HEK293 (cell line): ENCODE measurements around the gene STOML1.

ENCODE experiments used
- CTCF ChIA-PET: fragments of 350-600 bp; formaldehyde crosslinking; extraction: SDS; loops from one replicate; lab custom pipeline; 2021; ENCODE audit warnings: antibody characterized with exemption; lab: Yijun Ruan, JAX
- POLR2A ChIA-PET: fragments of 300-600 bp; formaldehyde crosslinking; extraction: SDS; loops from one replicate; lab custom pipeline; 2020; ENCODE audit warnings: antibody characterized with exemption, inconsistent platforms; lab: Yijun Ruan, JAX
- H3K27ac ChIP-seq: fragments of 200-500 bp; sonication (Bioruptor generic); 2 replicates; pipeline ENCODE4 v1.5.1; 2014; ENCODE audit warnings: low read depth, low read length, control low read depth, inconsistent platforms; ENCODE audit errors: extremely low read depth
- H3K36me3 ChIP-seq, 2 experiments: fragments of 200-500 bp in 1 of 2; sonication (Bioruptor generic) in 1 of 2; 1 replicate in 1 of 2; 2 replicates in 1 of 2; pipeline ENCODE4 v1.5.1; 2014 to 2017; ENCODE audit warnings: inconsistent platforms in 2 of 2, low read length in 2 of 2; ENCODE audit not compliant: control insufficient read depth in 2 of 2, insufficient read depth in 1 of 2
- H3K4me1 ChIP-seq: fragments of 200-500 bp; sonication (Bioruptor generic); 2 replicates; pipeline ENCODE4 v1.5.1; 2014; ENCODE audit warnings: mild to moderate bottlenecking, low read length, inconsistent platforms; ENCODE audit not compliant: control insufficient read depth, insufficient read depth
- H3K4me3 ChIP-seq: 2 replicates; pipeline ENCODE4 v1.5.1; 2011; ENCODE audit warnings: low read depth, mild to moderate bottlenecking, control low read depth, low read length, moderate library complexity
- H3K9me3 ChIP-seq: fragments of 200-500 bp; sonication (Bioruptor generic); 2 replicates; pipeline ENCODE4 v1.5.1; 2014; ENCODE audit warnings: low read depth, low read length, inconsistent platforms; ENCODE audit not compliant: control insufficient read depth, insufficient read depth
- BCL11A ChIP-seq: fragments of 450-650 bp; formaldehyde crosslinking; IDR thresholded peaks from 2 replicates; pipeline ENCODE4 v1.5.1; 2016; ENCODE audit warnings: low read depth, missing biosample characterization, missing genetic modification characterization
- GLIS1 ChIP-seq: fragments of 450-650 bp; formaldehyde crosslinking; IDR thresholded peaks from 2 replicates; pipeline ENCODE4 v1.5.1; 2016; ENCODE audit warnings: missing biosample characterization, missing genetic modification characterization
- GLIS2 ChIP-seq: fragments of 450-650 bp; formaldehyde crosslinking; IDR thresholded peaks from 2 replicates; pipeline ENCODE4 v1.5.1; 2016; ENCODE audit warnings: missing biosample characterization, missing genetic modification characterization
- PATZ1 ChIP-seq: fragments of 450-650 bp; formaldehyde crosslinking; IDR thresholded peaks from 2 replicates; pipeline ENCODE4 v1.5.1; 2016; ENCODE audit warnings: missing biosample characterization, missing genetic modification characterization
- PRDM10 ChIP-seq: fragments of 450-650 bp; formaldehyde crosslinking; IDR thresholded peaks from 2 replicates; pipeline ENCODE4 v1.5.1; 2016; ENCODE audit warnings: missing biosample characterization, missing genetic modification characterization
- PRDM2 ChIP-seq: fragments of 450-650 bp; formaldehyde crosslinking; IDR thresholded peaks from 2 replicates; pipeline ENCODE4 v1.5.1; 2016; ENCODE audit warnings: missing biosample characterization, missing genetic modification characterization, borderline replicate concordance
- ZBTB10 ChIP-seq: fragments of 450-650 bp; formaldehyde crosslinking; IDR thresholded peaks from 2 replicates; pipeline ENCODE4 v1.5.1; 2016; ENCODE audit warnings: missing biosample characterization, missing genetic modification characterization
- ZBTB17 ChIP-seq: fragments of 450-650 bp; formaldehyde crosslinking; IDR thresholded peaks from 2 replicates; pipeline ENCODE4 v1.5.1; 2016; ENCODE audit warnings: missing biosample characterization, missing genetic modification characterization
- ZNF2 ChIP-seq: fragments of 450-650 bp; formaldehyde crosslinking; IDR thresholded peaks from 2 replicates; pipeline ENCODE4 v1.5.1; 2016; ENCODE audit warnings: missing biosample characterization, missing genetic modification characterization
- ZNF324 ChIP-seq: fragments of 450-650 bp; formaldehyde crosslinking; IDR thresholded peaks from 2 replicates; pipeline ENCODE4 v1.5.1; 2016; ENCODE audit warnings: missing biosample characterization, missing genetic modification characterization
- ZNF394 ChIP-seq: fragments of 450-650 bp; formaldehyde crosslinking; IDR thresholded peaks from 2 replicates; pipeline ENCODE4 v1.5.1; 2016; ENCODE audit warnings: missing biosample characterization, missing genetic modification characterization, mild to moderate bottlenecking, moderate library complexity, borderline replicate concordance
- ZNF423 ChIP-seq: fragments of 450-650 bp; formaldehyde crosslinking; IDR thresholded peaks from 2 replicates; pipeline ENCODE4 v1.5.1; 2016; ENCODE audit warnings: missing biosample characterization, missing genetic modification characterization
- ZNF629 ChIP-seq: fragments of 450-650 bp; formaldehyde crosslinking; IDR thresholded peaks from 2 replicates; pipeline ENCODE4 v1.5.1; 2017; ENCODE audit warnings: missing biosample characterization, missing genetic modification characterization

Gene STOML1

GRCh38 chr15:73950831-73951561 lies 41.1 kb downstream of the STOML1 start (continued):
- TF ChIP-seq ZBTB10 (tag by site-specific recombination) (no peak), ZNF423 (tag by site-specific recombination) (0 out of 2 replicates have a peak, but pooled peaks have one; percentile 10), PATZ1 (tag by site-specific recombination) (peak; percentile 79), ZBTB17 (tag by site-specific recombination) (peak; percentile 81; the same call in 1 of the 2 replicates), GLIS2 (tag by site-specific recombination) (peak; percentile 65), ZNF394 (tag by site-specific recombination) (peak; percentile 69; the same call in 1 of the 2 replicates), GLIS1 (tag by site-specific recombination) (peak; percentile 92), BCL11A (tag by site-specific recombination) (peak; percentile 18; the same call in 1 of the 2 replicates), ZNF324 (0 out of 2 replicates have a peak, but pooled peaks have one; percentile 27), ZNF2 (tag by site-specific recombination) (0 out of 2 replicates have a peak, but pooled peaks have one; percentile 20), ZNF629 (tag by site-specific recombination) (0 out of 2 replicates have a peak, but pooled peaks have one; percentile 38)

- no peak overlapping the region for H3K4me3 ChIP-seq
- H3K27ac ChIP-seq = no peak overlapping the region
- TF ChIP-seq PRDM2 (tag by site-specific recombination) (0 out of 2 replicates have a peak, but pooled peaks have one; percentile 49), PRDM10 (tag by site-specific recombination) (no peak)
- CTCF ChIA-PET = interaction anchor here (0.5 to 14.4 kb wide), 25 partner anchors 8 to 372 kb away, joined by 3 to 276 read pairs (median 4); partner anchors contain the start of gene PML
- peaks cover 0 to 2% of the 10 kb centered on the region in 2 experiments; a peak in 1 of 3 replicates for H3K36me3 ChIP-seq
- peaks cover 6% of the 10 kb centered on the region; the same call in 1 of the 2 replicates for H3K4me1 ChIP-seq
- H3K9me3 ChIP-seq = no peaks in the 10 kb centered on the region
- POLR2A ChIA-PET = interaction anchor here (0.6 to 1.7 kb wide), 7 partner anchors 7 to 508 kb away, joined by 3 to 5 read pairs (median 4); partner anchors contain the start of gene PML
Observed at GRCh38 chr15:73950479-73950830, 41.6 kb downstream of the STOML1 start.
